H9 (cell line): ENCODE measurements around the gene KAZN. TPM values are rescaled to one million over a fixed set of nuclear protein-coding genes. Genes with fewer than 3 reads are reported as not detected.

ENCODE experiments used
- DNase-seq: peaks from one replicate; pipeline ENCODE4 v3.0.0-alpha.2; 2017
- H2AFZ ChIP-seq: one replicate; pipeline ENCODE4 v1.6.1; 2013; ENCODE audit warnings: mild to moderate bottlenecking, low read length, control low read depth, moderate library complexity
- H2AK5ac ChIP-seq: 2 replicates; pipeline ENCODE4 v1.6.1; 2013; ENCODE audit warnings: low read length, control low read depth, mixed read lengths; ENCODE audit not compliant: insufficient read length
- H2BK120ac ChIP-seq: one replicate; pipeline ENCODE4 v1.6.1; 2013; ENCODE audit warnings: low read depth, mild to moderate bottlenecking, low read length, control low read depth, inconsistent platforms; ENCODE audit not compliant: poor library complexity, severe bottlenecking
- H2BK12ac ChIP-seq: 2 replicates; pipeline ENCODE4 v1.6.1; 2013; ENCODE audit warnings: low read length, control low read depth, mixed read lengths, low read depth; ENCODE audit not compliant: insufficient read length
- H2BK15ac ChIP-seq: 2 replicates; pipeline ENCODE4 v1.6.1; 2013; ENCODE audit warnings: low read depth, low read length, control low read depth
- H2BK20ac ChIP-seq: one replicate; pipeline ENCODE4 v1.6.1; 2013; ENCODE audit warnings: low read depth, mild to moderate bottlenecking, low read length, control low read depth, inconsistent platforms; ENCODE audit not compliant: poor library complexity, severe bottlenecking
- H2BK5ac ChIP-seq: 2 replicates; pipeline ENCODE4 v1.6.1; 2013; ENCODE audit warnings: low read length, control low read depth, mixed read lengths; ENCODE audit not compliant: insufficient read length
- H3K14ac ChIP-seq: 2 replicates; pipeline ENCODE4 v1.6.1; 2013; ENCODE audit warnings: low read length, control low read depth; ENCODE audit not compliant: insufficient read depth
- H3K18ac ChIP-seq: 2 replicates; pipeline ENCODE4 v1.6.1; 2013; ENCODE audit warnings: low read depth, mild to moderate bottlenecking, mixed read lengths, low read length, control low read depth; ENCODE audit not compliant: insufficient read length
- H3K23ac ChIP-seq: 2 replicates; pipeline ENCODE4 v1.6.1; 2013; ENCODE audit warnings: low read length, control low read depth, mixed read lengths, low read depth; ENCODE audit not compliant: insufficient read length
- H3K23me2 ChIP-seq: 2 replicates; pipeline ENCODE4 v1.6.1; 2013; ENCODE audit warnings: low read depth, mild to moderate bottlenecking, mixed read lengths, low read length, control low read depth; ENCODE audit not compliant: insufficient read length, poor library complexity, severe bottlenecking
- H3K27ac ChIP-seq: 2 replicates; pipeline ENCODE4 v1.5.1; 2013; ENCODE audit warnings: low read length, control low read depth, mixed read lengths, low read depth; ENCODE audit not compliant: insufficient read length
- H3K27me3 ChIP-seq: 2 replicates; pipeline ENCODE4 v1.6.1; 2013; ENCODE audit warnings: low read length, control low read depth, inconsistent platforms; ENCODE audit not compliant: insufficient read depth
- H3K4ac ChIP-seq: 2 replicates; pipeline ENCODE4 v1.6.1; 2013; ENCODE audit warnings: low read depth, mild to moderate bottlenecking, control low read depth, inconsistent platforms, low read length, moderate library complexity
- H3K4me1 ChIP-seq: 2 replicates; pipeline ENCODE4 v1.6.1; 2013; ENCODE audit warnings: low read length, control low read depth, inconsistent platforms; ENCODE audit not compliant: insufficient read depth
- H3K4me2 ChIP-seq: 2 replicates; pipeline ENCODE4 v1.6.1; 2013; ENCODE audit warnings: low read length, control low read depth, mixed read lengths; ENCODE audit not compliant: insufficient read length, insufficient read depth
- H3K56ac ChIP-seq: 2 replicates; pipeline ENCODE4 v1.6.1; 2013; ENCODE audit warnings: low read depth, mild to moderate bottlenecking, mixed read lengths, low read length, control low read depth; ENCODE audit not compliant: insufficient read length
- H3K79me1 ChIP-seq: 2 replicates; pipeline ENCODE4 v1.6.1; 2013; ENCODE audit warnings: low read depth, mild to moderate bottlenecking, moderate library complexity, low read length, control low read depth, inconsistent platforms; ENCODE audit not compliant: insufficient read depth, poor library complexity, severe bottlenecking
- H3K79me2 ChIP-seq: 2 replicates; pipeline ENCODE4 v1.6.1; 2013; ENCODE audit warnings: low read length, control low read depth, inconsistent platforms; ENCODE audit not compliant: insufficient read depth
- H3K9ac ChIP-seq: 2 replicates; pipeline ENCODE4 v1.6.1; 2013; ENCODE audit warnings: low read length, control low read depth, mixed read lengths; ENCODE audit not compliant: insufficient read length; ENCODE audit errors: extremely low read depth
- H3K9me3 ChIP-seq: one replicate; pipeline ENCODE4 v1.6.1; 2013; ENCODE audit warnings: low read depth, low read length, inconsistent platforms; ENCODE audit not compliant: control insufficient read depth
- H3T11ph ChIP-seq: one replicate; pipeline ENCODE4 v1.6.1; 2013; ENCODE audit warnings: mild to moderate bottlenecking, low read length, control low read depth, inconsistent platforms
- H4K20me1 ChIP-seq: one replicate; pipeline ENCODE4 v1.6.1; 2013; ENCODE audit not compliant: control insufficient read depth, insufficient read length, insufficient read depth
- H4K5ac ChIP-seq: 2 replicates; pipeline ENCODE4 v1.6.1; 2013; ENCODE audit warnings: low read depth, mild to moderate bottlenecking, mixed read lengths, low read length, control low read depth; ENCODE audit not compliant: insufficient read length
- H4K8ac ChIP-seq: replicated peaks from 2 replicates; pipeline ENCODE4 v1.6.1; 2013; ENCODE audit warnings: low read length, control low read depth, mixed read lengths, low read depth; ENCODE audit not compliant: insufficient read length
- H4K91ac ChIP-seq: 2 replicates; pipeline ENCODE4 v1.6.1; 2013; ENCODE audit warnings: low read depth, mild to moderate bottlenecking, moderate library complexity, mixed read lengths, low read length, control low read depth; ENCODE audit not compliant: insufficient read length
- H3K27ac Mint-ChIP-seq, 3 experiments: 2 replicates in 2 of 3; 3 replicates in 1 of 3; pipeline ENCODE4 v1.8.0; 2020 to 2021; ENCODE audit warnings: mixed read lengths in 3 of 3, mild to moderate bottlenecking in 1 of 3, moderate library complexity in 1 of 3
- H3K27me3 Mint-ChIP-seq: 2 replicates; pipeline ENCODE4 v1.8.0; 2021; ENCODE audit warnings: low read depth, mild to moderate bottlenecking, moderate library complexity, mixed read lengths
- H3K36me3 Mint-ChIP-seq, 3 experiments: 2 replicates in 2 of 3; 3 replicates in 1 of 3; pipeline ENCODE4 v1.8.0; 2020 to 2021; ENCODE audit warnings: low read depth in 3 of 3, mixed read lengths in 3 of 3; ENCODE audit not compliant: insufficient read depth in 1 of 3
- H3K4me1 Mint-ChIP-seq, 2 experiments: 2 replicates each; pipeline ENCODE4 v1.8.0; 2020; ENCODE audit warnings: mixed read lengths in 2 of 2
- H3K4me3 Mint-ChIP-seq, 2 experiments: 2 replicates in 1 of 2; 3 replicates in 1 of 2; pipeline ENCODE4 v1.8.0; 2020 to 2021; ENCODE audit warnings: mild to moderate bottlenecking in 2 of 2, mixed read lengths in 2 of 2, moderate library complexity in 1 of 2
- H3K9me3 Mint-ChIP-seq, 2 experiments: 2 replicates in 1 of 2; 3 replicates in 1 of 2; pipeline ENCODE4 v1.8.0; 2020; ENCODE audit warnings: mild to moderate bottlenecking in 2 of 2, mixed read lengths in 2 of 2, moderate library complexity in 1 of 2
- CTCF ChIP-seq: fragments of 200-600 bp; sonication (generic); conservative IDR thresholded peaks from 3 replicates; pipeline ENCODE4 v1.8.0; 2021; ENCODE audit warnings: antibody characterized with exemption, mild to moderate bottlenecking
- WGBS: extraction: QIAGEN DNeasy Blood & Tissue Kit; methylation state at CpG from one replicate; pipeline ENCODE4 v1.1.7; 2013; ENCODE audit warnings: missing lambda C conversion rate, low lambda C conversion rate, mixed read lengths; ENCODE audit not compliant: insufficient read length; ENCODE audit errors: extremely low coverage; 5-methylcytosine and 5-hydroxymethylcytosine counted together
- total RNA-seq: library from RNA; stranded (reverse); gene quantifications from 2 replicates; pipeline ENCODE4 v1.2.1, GENCODE V29; 2021

Gene KAZN
- total RNA-seq, 1 experiment from 2014 or later: 7.6 TPM

- Histone ChIP-seq H3K18ac (no peak overlapping the region), H2BK120ac (no peak overlapping the region), H3K9me3 (no peaks in the 10 kb centered on the region), H4K8ac (no peak overlapping the region), H2BK15ac (no peak overlapping the region), H3K4me2 (no peak overlapping the region), H3T11ph (no peak overlapping the region), H3K23ac (no peak overlapping the region), H4K5ac (no peak overlapping the region), H3K27me3 (no peaks in the 10 kb centered on the region), H3K14ac (no peak overlapping the region), H3K9ac (no peak overlapping the region), H3K23me2 (no peaks in the 10 kb centered on the region), H3K56ac (no peak overlapping the region), H4K91ac (no peak overlapping the region), H3K4me1 (peaks cover 14% of the 10 kb centered on the region), H3K27ac (no peak overlapping the region), H2AFZ (no peak overlapping the region), H2AK5ac (no peak overlapping the region), H3K79me1 (no peaks in the 10 kb centered on the region), H4K20me1 (no peaks in the 10 kb centered on the region), H3K4ac (no peak overlapping the region), H2BK20ac (no peak overlapping the region), H2BK12ac (no peak overlapping the region), H2BK5ac (no peak overlapping the region), H3K79me2 (no peaks in the 10 kb centered on the region)
- no peak overlapping the region; a peak in 1 of 5 replicates for H3K4me3 Mint-ChIP-seq
- peaks cover 62 to 63% of the 10 kb centered on the region in 2 experiments for H3K4me1 Mint-ChIP-seq
- H3K27me3 Mint-ChIP-seq: no peaks in the 10 kb centered on the region
- WGBS: no CpG with 5 or more reads among the region's 8 CpGs
- peak overlapping the region in 2 of 3 experiments; percentile 4 to 52; a peak in 3 of 7 replicates for H3K27ac Mint-ChIP-seq
- H3K36me3 Mint-ChIP-seq: no peaks in the 10 kb centered on the region
- no peaks in the 10 kb centered on the region for H3K9me3 Mint-ChIP-seq
- peak; percentile 54; the same call in 2 of the 3 replicates for TF ChIP-seq CTCF
- peak; percentile 44 for DNase-seq
Observed at GRCh38 chr1:14782741-14783591, 184.5 kb downstream of the KAZN start.
